ENCODE data around the gene BABAM1. TPM values are rescaled to one million over a fixed set of nuclear protein-coding genes. Genes with fewer than 3 reads are reported as not detected.

Gene BABAM1
- total RNA-seq, 2 experiments from 2014 or later, result 56.2 to 63.5 TPM

DNA sequence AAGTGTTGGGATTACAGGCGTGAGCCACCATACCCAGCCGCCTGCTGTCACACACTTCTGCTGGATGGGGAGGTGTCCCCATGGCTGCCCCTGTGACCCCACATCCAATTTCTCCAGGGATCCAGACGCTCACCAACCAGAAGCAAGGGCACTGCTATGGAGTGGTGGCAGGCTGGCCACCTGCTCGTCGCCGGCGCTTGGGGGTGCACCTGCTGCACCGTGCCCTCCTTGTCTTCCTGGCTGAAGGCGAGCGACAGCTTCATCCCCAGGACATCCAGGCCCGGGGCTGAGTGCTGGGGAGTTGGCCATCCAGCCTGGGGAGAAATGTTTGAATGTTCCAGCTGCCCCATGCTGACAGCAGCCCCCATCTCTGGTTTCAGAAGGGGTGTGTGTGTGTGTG lies 19.0 kb downstream of the BABAM1 start:
- POLR2A ChIA-PET, result no interaction called here
- H3K27me3 Mint-ChIP-seq, result peaks cover 13% of the 10 kb centered on the region
- intact Hi-C loops (cut with DNase I, micrococcal nuclease), result no loop called here
- no peak overlapping the region for H3K4me3 ChIP-seq (ENCODE audit: low read length)
- no peak overlapping the region for H3K27ac Mint-ChIP-seq
- no peak for DNase-seq
- no peak overlapping the region for H3K27ac ChIP-seq (ENCODE audit: low read depth in 1 of 2, low read length in 2 of 2)
- H3K36me3 Mint-ChIP-seq (ENCODE audit: low read depth), result no peaks in the 10 kb centered on the region
- no peaks in the 10 kb centered on the region for H3K9me3 Mint-ChIP-seq
- no peak overlapping the region for H3K4me3 Mint-ChIP-seq
- no peaks in the 10 kb centered on the region for H3K9me3 ChIP-seq (ENCODE audit: control insufficient read depth in 1 of 2, insufficient read depth in 1 of 2, low read length in 2 of 2)
- peaks cover 0 to 4% of the 10 kb centered on the region in 2 experiments for H3K27me3 ChIP-seq (ENCODE audit: control insufficient read depth in 1 of 2, insufficient read depth in 2 of 2, low read length in 2 of 2)
- TF ChIP-seq, protein P1, sequence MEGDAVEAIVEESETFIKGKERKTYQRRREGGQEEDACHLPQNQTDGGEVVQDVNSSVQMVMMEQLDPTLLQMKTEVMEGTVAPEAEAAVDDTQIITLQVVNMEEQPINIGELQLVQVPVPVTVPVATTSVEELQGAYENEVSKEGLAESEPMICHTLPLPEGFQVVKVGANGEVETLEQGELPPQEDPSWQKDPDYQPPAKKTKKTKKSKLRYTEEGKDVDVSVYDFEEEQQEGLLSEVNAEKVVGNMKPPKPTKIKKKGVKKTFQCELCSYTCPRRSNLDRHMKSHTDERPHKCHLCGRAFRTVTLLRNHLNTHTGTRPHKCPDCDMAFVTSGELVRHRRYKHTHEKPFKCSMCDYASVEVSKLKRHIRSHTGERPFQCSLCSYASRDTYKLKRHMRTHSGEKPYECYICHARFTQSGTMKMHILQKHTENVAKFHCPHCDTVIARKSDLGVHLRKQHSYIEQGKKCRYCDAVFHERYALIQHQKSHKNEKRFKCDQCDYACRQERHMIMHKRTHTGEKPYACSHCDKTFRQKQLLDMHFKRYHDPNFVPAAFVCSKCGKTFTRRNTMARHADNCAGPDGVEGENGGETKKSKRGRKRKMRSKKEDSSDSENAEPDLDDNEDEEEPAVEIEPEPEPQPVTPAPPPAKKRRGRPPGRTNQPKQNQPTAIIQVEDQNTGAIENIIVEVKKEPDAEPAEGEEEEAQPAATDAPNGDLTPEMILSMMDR (IDR thresholded peaks at IDR 0.05), result no peak
- CTCF ChIA-PET, result no interaction called here
- H3K36me3 ChIP-seq (ENCODE audit: insufficient read depth, low read length), result no peaks in the 10 kb centered on the region
- no peak for ATAC-seq (ENCODE audit: poor library complexity)
- peaks cover 21% of the 10 kb centered on the region for H3K4me1 ChIP-seq (ENCODE audit: insufficient read depth, low read length)
- peaks cover 11% of the 10 kb centered on the region for H3K4me1 Mint-ChIP-seq (ENCODE audit: low read depth)

DNA sequence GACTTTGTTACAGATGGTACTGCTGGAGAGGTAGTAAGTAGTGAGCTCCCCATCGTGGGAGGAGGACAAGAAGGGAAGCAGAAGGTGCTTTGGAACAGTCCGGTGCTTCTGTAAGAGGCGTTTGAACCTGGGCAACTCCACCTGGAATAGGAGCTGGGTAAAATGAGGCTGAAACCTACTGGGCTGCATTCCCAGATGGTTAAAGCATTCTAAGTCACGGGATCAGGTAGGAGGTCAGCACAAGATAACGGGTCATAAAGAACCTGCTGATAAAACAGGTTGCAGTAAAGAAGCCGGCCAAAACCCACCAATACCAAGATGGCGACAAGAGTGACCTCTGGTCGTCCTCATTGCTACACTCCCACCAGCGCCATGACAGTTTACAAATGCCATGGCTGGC lies 19.5 kb downstream of the BABAM1 start:
- peaks cover 18% of the 10 kb centered on the region for H3K4me1 ChIP-seq (ENCODE audit: insufficient read depth, low read length)
- no peak overlapping the region for H3K4me3 ChIP-seq (ENCODE audit: low read length)
- no peak for ATAC-seq (ENCODE audit: poor library complexity)
- Mint-ChIP-seq H3K27me3 (peaks cover 9% of the 10 kb centered on the region), H3K27ac (no peak overlapping the region), H3K36me3 (ENCODE audit: low read depth) (no peaks in the 10 kb centered on the region), H3K4me1 (ENCODE audit: low read depth) (peaks cover 8% of the 10 kb centered on the region), H3K4me3 (no peak overlapping the region), H3K9me3 (no peaks in the 10 kb centered on the region)
- TF ChIP-seq, protein P1 (IDR thresholded peaks at IDR 0.05), result no peak
- no peaks in the 10 kb centered on the region for H3K36me3 ChIP-seq (ENCODE audit: insufficient read depth, low read length)
- H3K27ac ChIP-seq (ENCODE audit: low read depth in 1 of 2, low read length in 2 of 2), result no peak overlapping the region
- H3K9me3 ChIP-seq (ENCODE audit: control insufficient read depth in 1 of 2, insufficient read depth in 1 of 2, low read length in 2 of 2), result no peaks in the 10 kb centered on the region
- H3K27me3 ChIP-seq (ENCODE audit: control insufficient read depth in 1 of 2, insufficient read depth in 2 of 2, low read length in 2 of 2), result no peaks in the 10 kb centered on the region
- DNase-seq, result no peak
- intact Hi-C loops (cut with DNase I, micrococcal nuclease), result no loop called here
- POLR2A ChIA-PET, result no interaction called here
- CTCF ChIA-PET, result interaction anchor here (0.6 kb wide), 1 partner anchor 213 kb away, joined by 3 read pairs; no protein-coding TSS in a partner anchor

DNA sequence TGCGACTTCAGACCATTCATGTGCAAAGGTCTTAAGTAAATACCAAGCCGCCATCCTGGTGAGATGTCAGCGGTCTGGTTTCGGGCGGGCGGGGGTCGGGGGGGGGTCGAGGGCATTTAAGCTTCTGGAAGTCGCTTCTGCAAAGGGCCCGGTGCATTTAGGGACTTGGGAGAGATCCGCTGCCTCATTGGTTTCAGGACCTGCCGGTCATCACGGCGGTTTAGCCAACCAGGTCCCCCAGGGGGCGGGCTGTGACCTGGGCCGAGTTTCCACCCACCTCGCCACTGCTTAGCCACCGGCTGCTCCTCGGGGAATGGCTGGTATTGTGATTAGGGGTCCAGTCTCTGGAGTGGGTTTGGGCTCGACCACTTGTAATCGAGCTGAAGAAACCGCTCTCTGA lies 22.2 kb downstream of the BABAM1 start:
- H3K27me3 Mint-ChIP-seq, result peaks cover 4% of the 10 kb centered on the region
- POLR2A ChIA-PET, result no interaction called here
- CTCF ChIA-PET, result no interaction called here
- TF ChIP-seq, protein P1 (IDR thresholded peaks at IDR 0.05), result no peak
- H3K27ac Mint-ChIP-seq, result no peak overlapping the region
- Histone ChIP-seq H3K27me3 (ENCODE audit: control insufficient read depth in 1 of 2, insufficient read depth in 2 of 2, low read length in 2 of 2) (no peaks in the 10 kb centered on the region), H3K4me3 (ENCODE audit: low read length) (no peak overlapping the region), H3K36me3 (ENCODE audit: insufficient read depth, low read length) (no peaks in the 10 kb centered on the region), H3K4me1 (ENCODE audit: insufficient read depth, low read length) (peaks cover 18% of the 10 kb centered on the region), H3K27ac (ENCODE audit: low read depth in 1 of 2, low read length in 2 of 2) (no peak overlapping the region), H3K9me3 (ENCODE audit: control insufficient read depth in 1 of 2, insufficient read depth in 1 of 2, low read length in 2 of 2) (peaks cover 0 to 5% of the 10 kb centered on the region in 2 experiments)
- intact Hi-C loops (cut with DNase I, micrococcal nuclease), result no loop called here
- H3K4me3 Mint-ChIP-seq, result no peak overlapping the region
- H3K4me1 Mint-ChIP-seq (ENCODE audit: low read depth), result peaks cover 9% of the 10 kb centered on the region
- H3K9me3 Mint-ChIP-seq, result no peaks in the 10 kb centered on the region
- no peaks in the 10 kb centered on the region for H3K36me3 Mint-ChIP-seq (ENCODE audit: low read depth)
- DNase-seq, result peak in 5 of 14 experiments; percentile 18 to 65 (median 32)
- ATAC-seq (ENCODE audit: poor library complexity), result no peak

All from CD4-positive, alpha-beta T cell (primary cell).